ENCODE results near the gene GDPGP1. TPM values are rescaled to one million over a fixed set of nuclear protein-coding genes. Genes with fewer than 3 reads are reported as not detected.

The GDPGP1 gene
- total and polyA plus RNA-seq, 4 donors: 3.4 to 11.0 (median 5.2) TPM

DNA sequence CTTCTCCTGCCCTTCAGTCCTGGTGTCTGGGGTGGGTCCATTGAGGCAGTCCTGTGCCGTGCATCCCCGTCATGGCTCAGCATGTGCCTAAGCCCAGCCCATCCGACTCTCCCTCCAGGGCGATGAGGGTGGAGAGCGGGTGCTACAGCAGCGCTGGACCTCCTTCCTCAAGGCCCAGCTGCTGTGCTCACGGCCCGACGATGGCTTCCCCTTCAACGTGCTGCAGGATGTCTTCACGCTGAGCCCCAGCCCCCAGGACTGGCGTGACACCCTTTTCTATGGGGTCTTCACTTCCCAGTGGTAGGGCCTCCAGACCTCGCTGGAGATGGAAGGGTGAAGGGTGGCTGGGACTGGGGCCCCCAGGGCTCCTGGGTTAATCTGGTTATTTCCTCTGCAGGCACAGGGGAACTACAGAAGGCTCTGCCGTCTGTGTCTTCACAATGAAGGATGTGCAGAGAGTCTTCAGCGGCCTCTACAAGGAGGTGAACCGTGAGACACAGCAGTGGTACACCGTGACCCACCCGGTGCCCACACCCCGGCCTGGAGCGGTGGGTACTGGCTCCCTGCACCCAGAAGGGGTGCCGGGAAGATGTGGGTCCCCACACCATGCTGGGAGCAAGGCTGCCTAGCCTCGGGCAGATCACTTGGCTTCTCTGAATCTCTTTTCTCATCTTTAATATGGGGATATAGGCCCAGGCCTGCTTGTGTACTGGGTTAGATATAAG, 10.4 kb upstream of the GDPGP1 start:
- Histone ChIP-seq H3K4me1 (ENCODE audit: control insufficient read depth in 5 of 5, insufficient read depth in 5 of 5, low read length in 5 of 5) (peaks cover 0 to 9% (median 0%) of the 10 kb centered on the region in 5 donors), H3K27me3 (ENCODE audit: control insufficient read depth in 3 of 3, insufficient read depth in 3 of 3, low read length in 2 of 3) (no peaks in the 10 kb centered on the region), H3K36me3 (ENCODE audit: control insufficient read depth in 4 of 4, insufficient read depth in 4 of 4, low read length in 4 of 4) (peaks cover 0 to 35% (median 15%) of the 10 kb centered on the region in 4 donors), H3K4me3 (no peak overlapping the region), H3K9me3 (ENCODE audit: control insufficient read depth in 4 of 4, insufficient read depth in 3 of 4, low read length in 3 of 4) (no peaks in the 10 kb centered on the region), H3K9ac (ENCODE audit: insufficient read depth in 1 of 2, low read length in 2 of 2) (no peak overlapping the region), H3K27ac (ENCODE audit: low read depth in 1 of 2, low read length in 1 of 2) (no peak overlapping the region)
- no peak for ATAC-seq (ENCODE audit: insufficient read depth, low FRiP score)
- TF ChIP-seq, protein P1, sequence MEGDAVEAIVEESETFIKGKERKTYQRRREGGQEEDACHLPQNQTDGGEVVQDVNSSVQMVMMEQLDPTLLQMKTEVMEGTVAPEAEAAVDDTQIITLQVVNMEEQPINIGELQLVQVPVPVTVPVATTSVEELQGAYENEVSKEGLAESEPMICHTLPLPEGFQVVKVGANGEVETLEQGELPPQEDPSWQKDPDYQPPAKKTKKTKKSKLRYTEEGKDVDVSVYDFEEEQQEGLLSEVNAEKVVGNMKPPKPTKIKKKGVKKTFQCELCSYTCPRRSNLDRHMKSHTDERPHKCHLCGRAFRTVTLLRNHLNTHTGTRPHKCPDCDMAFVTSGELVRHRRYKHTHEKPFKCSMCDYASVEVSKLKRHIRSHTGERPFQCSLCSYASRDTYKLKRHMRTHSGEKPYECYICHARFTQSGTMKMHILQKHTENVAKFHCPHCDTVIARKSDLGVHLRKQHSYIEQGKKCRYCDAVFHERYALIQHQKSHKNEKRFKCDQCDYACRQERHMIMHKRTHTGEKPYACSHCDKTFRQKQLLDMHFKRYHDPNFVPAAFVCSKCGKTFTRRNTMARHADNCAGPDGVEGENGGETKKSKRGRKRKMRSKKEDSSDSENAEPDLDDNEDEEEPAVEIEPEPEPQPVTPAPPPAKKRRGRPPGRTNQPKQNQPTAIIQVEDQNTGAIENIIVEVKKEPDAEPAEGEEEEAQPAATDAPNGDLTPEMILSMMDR (IDR thresholded peaks at IDR 0.05; ENCODE audit: control extremely low read depth, extremely low read depth): no peak
- no peak for DNase-seq
- 90 to 96% methylated on average over 22 of the region's 22 CpGs for WGBS, 2 donors

DNA sequence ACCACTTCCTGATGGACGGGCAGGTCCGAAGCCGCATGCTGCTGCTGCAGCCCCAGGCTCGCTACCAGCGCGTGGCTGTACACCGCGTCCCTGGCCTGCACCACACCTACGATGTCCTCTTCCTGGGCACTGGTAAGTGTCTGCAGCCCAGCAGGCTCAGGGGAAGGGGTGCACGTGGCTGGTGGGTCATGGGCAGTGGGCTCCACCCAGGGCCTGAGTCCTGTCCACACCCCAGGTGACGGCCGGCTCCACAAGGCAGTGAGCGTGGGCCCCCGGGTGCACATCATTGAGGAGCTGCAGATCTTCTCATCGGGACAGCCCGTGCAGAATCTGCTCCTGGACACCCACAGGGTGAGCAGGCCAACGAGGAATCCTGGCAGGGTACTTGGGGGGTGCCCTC, 9.0 kb upstream of the GDPGP1 start:
- 91 to 93% methylated on average over 17 of the region's 17 CpGs for WGBS, 2 donors
- DNase-seq (no peak), ATAC-seq (ENCODE audit: insufficient read depth, low FRiP score) (no peak)
- H3K27ac ChIP-seq (ENCODE audit: low read depth in 1 of 2, low read length in 1 of 2): no peak overlapping the region
- H3K4me3 ChIP-seq: no peak overlapping the region
- TF ChIP-seq, protein P1 (IDR thresholded peaks at IDR 0.05; ENCODE audit: control extremely low read depth, extremely low read depth): no peak
- no peaks in the 10 kb centered on the region for H3K9me3 ChIP-seq (ENCODE audit: control insufficient read depth in 4 of 4, insufficient read depth in 3 of 4, low read length in 3 of 4)
- peaks cover 0 to 9% (median 0%) of the 10 kb centered on the region in 5 donors for H3K4me1 ChIP-seq (ENCODE audit: control insufficient read depth in 5 of 5, insufficient read depth in 5 of 5, low read length in 5 of 5)
- peaks cover 4 to 44% (median 15%) of the 10 kb centered on the region in 4 donors for H3K36me3 ChIP-seq (ENCODE audit: control insufficient read depth in 4 of 4, insufficient read depth in 4 of 4, low read length in 4 of 4)
- H3K27me3 ChIP-seq (ENCODE audit: control insufficient read depth in 3 of 3, insufficient read depth in 3 of 3, low read length in 2 of 3): no peaks in the 10 kb centered on the region
- H3K9ac ChIP-seq (ENCODE audit: insufficient read depth in 1 of 2, low read length in 2 of 2): no peak overlapping the region

DNA sequence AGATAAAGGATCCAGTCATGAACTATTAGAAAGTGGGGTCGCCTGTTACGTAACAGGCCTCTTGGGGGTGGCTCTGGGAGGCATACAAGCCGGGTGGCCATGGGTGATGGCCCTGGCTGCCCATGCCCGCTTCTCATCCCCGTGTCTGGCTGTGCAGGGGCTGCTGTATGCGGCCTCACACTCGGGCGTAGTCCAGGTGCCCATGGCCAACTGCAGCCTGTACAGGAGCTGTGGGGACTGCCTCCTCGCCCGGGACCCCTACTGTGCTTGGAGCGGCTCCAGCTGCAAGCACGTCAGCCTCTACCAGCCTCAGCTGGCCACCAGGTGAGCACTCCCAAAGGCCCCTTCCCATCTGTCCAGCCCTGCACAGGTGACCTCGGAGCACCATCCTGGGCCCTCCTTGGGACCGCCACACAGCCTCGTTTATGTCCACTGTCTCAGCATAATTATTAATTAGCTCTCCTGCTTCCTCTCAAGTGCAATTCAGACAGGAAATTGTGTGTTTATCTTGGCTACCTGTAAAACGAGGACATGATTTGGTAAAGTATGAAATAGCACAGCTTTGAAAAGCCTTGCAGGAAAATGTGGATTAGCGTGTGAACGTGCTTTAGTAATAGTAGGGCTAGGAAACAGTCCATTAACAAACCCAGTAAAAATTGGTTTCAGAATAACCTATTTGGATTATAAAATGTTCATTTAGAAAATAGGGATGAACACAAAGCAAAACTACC, 8.3 kb upstream of the GDPGP1 start:
- Histone ChIP-seq H3K4me1 (ENCODE audit: control insufficient read depth in 5 of 5, insufficient read depth in 5 of 5, low read length in 5 of 5) (peaks cover 0 to 9% (median 0%) of the 10 kb centered on the region in 5 donors), H3K4me3 (no peak overlapping the region), H3K9ac (ENCODE audit: insufficient read depth in 1 of 2, low read length in 2 of 2) (no peak overlapping the region), H3K9me3 (ENCODE audit: control insufficient read depth in 4 of 4, insufficient read depth in 3 of 4, low read length in 3 of 4) (no peaks in the 10 kb centered on the region), H3K27ac (ENCODE audit: low read depth in 1 of 2, low read length in 1 of 2) (no peak overlapping the region), H3K36me3 (ENCODE audit: control insufficient read depth in 4 of 4, insufficient read depth in 4 of 4, low read length in 4 of 4) (peaks cover 6 to 50% (median 17%) of the 10 kb centered on the region in 4 donors), H3K27me3 (ENCODE audit: control insufficient read depth in 3 of 3, insufficient read depth in 3 of 3, low read length in 2 of 3) (no peaks in the 10 kb centered on the region)
- 77 to 83% methylated on average over 18 of the region's 18 CpGs for WGBS, 2 donors
- ATAC-seq (ENCODE audit: insufficient read depth, low FRiP score) (no peak), DNase-seq (no peak)
- TF ChIP-seq, protein P1 (IDR thresholded peaks at IDR 0.05; ENCODE audit: control extremely low read depth, extremely low read depth): no peak
